Hindlimb muscle (tissue), 1 donor: ENCODE data around the gene SP3. TPM values are rescaled to one million over a fixed set of nuclear protein-coding genes. Genes with fewer than 3 reads are reported as not detected.

Source experiments
- DNase-seq: peaks from one replicate; pipeline ENCODE4 v3.0.0-alpha.2; 2013
- polyA plus RNA-seq: library from polyadenylated mRNA; unstranded; fragments of 120-200 nt; gene quantifications from one replicate; pipeline ENCODE4 v1.2.1, GENCODE V29; 2013; ENCODE audit not compliant: insufficient read length

The SP3 gene
- 66.5 TPM for polyA plus RNA-seq

DNA sequence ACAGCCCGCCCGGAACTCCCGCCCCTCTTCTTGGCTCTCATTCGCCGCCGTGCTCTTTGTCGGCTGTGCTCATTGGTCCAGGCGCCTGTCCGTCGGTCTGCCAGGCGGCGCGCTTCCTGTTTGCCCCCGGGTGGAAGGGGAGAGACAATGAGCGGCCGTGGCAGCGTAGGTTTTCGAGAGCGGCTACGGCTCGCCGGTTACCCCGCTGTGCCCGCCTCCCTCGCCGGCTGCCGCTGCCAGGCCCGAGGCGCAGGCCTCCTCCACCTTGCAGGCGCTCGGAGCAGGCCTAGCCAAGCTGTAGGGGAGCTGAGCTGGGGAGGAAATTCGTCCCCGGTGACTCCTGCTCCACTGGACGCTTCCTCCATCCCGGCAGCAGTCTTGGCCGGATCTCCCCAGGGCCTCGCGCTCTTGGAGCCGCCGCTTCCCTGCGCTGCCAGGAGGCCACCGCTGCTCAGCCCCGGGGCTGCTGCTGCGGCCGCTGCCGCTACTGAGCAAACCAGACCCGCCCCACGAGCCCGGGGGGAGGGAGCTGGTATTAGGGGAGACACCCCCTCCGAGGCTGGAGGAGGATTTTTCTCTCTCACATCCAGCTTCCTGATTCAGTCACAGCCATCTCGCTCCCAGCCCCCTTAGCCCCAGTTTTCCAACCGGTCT, at the start of gene SP3:
SP3 (minus strand) TSS at position 2 of the 654 bp plus-strand sequence. CDS start 202 bp downstream, outside the sequence.
- peak; percentile 99 for DNase-seq

DNA sequence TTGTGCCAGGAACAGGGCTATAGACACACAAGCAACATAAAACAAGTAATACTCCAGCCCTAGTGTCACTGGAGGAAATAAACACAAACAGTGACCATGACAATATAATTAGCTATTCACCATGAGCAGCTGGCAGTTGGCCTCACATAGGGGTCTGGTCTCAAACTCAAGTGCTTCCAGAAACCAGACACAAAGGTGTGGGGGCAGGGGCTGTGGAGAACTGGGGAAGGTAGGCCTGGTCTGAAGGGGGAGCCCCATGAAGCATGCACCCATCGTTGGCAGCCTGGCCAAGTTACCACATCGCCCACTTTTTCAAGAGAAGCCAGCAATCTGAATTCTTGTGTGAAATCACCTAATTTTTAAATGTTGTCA, 49.5 kb upstream of the SP3 start:
- DNase-seq, result peak; percentile 48

DNA sequence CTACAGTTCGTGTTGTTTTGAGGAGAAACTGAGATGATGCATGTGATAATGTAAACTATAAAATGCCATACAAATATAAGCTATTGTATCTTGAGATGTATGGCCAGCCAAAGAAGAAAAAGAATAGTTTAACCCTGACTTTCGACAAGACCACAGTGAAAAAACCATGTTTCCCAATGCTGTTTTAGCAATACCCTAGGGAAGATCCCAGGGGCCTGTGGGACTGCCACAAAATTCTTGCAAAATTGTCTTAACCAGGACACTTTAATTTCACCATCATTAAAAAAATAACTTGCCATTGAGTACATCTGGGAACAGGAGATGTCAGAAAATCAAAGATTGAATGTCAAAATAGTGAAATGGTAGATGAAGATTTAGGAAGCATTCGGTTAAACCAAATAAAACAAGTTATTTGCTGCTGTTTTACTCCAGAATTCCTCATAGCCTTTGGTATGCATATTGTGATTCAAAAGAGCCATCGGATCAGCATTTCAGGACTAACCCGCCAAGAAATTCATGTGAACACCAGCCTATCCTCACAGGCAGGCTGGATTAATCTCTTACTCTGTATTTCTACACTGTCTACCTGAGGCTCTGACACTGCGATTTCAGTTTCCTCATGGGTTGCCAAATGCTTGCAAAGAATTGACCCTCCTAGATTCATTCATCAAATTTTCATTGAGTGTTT, 49.0 kb upstream of the SP3 start:
- DNase-seq, result no peak

DNA sequence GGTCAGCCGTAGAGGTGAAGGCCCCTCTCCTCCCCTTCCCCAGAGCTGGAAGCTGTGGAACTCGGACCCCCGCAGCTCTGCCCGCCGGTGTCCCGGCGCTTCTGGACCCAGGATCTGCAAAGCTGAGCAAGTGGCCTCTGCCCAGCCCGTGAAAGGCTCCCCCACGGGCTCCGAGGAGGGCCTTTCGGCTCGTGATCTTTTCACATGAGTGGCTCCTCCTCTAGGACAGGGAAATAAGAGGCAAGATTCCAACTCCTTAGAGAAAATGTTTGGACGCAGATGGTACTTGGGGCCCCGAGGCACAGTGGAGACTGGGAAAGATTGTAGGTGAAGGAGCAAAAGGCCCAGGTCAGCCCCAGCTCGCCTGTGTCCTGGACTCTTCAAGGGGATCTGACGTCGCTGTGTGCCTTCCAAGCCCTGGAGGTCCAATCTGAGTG, 48.2 kb upstream of the SP3 start:
- no peak for DNase-seq

DNA sequence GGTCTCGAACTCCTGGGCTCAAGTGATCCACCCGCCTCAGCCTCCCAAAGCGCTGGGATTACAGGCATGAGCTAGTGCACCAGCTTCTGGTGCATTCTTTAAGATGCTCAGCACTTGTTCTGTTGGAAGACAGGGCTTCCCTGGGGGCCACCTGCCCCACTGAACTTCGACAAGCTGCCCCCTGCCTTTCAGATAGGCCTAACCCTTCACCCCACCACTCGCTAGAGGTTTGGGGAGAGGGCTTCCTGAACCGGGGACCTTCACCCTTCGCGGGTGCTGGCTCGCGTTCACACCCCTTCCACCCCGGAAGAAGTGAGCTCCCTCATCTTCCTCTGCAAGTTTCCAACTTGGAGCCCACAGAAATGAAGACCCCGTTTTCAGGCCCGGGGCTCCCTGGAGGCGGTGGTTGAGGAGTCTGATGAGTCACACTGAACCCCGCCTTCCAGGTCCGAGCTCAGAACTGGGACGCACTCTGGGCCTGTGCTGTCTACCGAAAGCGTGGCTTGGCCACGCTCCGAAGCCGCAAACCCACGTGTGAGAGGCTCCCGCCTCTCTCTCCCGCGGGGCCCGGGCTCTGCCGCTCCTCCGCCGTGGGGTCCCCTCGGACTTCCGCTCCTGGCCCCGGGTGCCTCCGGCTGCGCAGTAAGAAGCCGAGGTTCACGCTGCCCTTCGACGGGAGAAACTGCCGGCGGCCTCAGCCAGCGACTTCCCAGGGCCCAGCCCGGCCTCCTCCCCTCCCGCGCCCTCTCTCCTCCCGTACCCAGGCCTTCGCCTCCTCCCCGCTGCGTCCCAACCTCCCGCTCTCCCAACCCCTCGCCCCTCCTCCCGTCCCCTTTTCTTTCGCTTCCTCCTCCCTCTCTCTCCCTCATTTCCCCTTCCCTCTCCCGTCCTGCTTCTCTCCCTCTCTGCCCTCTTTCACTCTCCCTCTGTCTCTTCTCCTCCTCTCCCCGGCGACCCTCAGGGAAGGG, 47.5 kb upstream of the SP3 start:
- DNase-seq, result peak; percentile 88

DNA sequence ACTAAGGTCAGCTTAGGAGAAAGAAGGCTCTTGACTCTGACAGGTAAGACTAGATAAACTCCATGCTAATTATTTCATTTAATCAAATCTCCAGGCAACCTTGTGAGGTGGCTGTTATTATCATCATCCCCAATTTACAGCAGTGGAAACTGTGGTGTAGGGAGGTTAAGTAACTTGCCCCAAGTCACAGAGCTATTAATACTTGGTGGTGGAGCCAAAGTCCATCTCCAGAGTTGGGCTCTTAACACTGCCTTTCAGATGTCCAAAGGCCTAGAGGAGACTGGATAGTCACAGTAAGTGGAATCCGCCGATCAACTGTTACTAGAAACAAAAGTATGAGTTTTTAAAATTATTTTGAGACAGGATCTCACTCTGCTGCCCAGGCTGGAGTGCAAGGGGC, 46.6 kb upstream of the SP3 start:
- DNase-seq, result no peak

DNA sequence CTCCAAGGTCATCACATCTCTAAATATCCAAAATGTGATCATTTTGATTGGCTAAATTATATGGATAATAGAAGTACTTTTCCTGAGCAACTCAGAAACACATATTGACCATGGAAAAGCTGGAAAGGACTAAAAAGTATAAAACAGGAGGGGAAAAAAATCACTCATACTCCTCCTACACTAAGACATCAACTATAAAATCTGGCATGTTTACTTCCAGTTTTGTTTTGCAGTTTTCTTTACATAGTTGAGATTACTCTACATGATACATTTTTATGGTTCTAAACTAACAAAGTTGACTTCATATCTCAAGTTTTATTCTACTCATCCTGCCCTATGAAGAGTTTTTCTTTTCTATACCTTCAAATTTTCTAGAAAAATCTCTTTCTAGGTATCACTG, 46.0 kb upstream of the SP3 start:
- no peak for DNase-seq

DNA sequence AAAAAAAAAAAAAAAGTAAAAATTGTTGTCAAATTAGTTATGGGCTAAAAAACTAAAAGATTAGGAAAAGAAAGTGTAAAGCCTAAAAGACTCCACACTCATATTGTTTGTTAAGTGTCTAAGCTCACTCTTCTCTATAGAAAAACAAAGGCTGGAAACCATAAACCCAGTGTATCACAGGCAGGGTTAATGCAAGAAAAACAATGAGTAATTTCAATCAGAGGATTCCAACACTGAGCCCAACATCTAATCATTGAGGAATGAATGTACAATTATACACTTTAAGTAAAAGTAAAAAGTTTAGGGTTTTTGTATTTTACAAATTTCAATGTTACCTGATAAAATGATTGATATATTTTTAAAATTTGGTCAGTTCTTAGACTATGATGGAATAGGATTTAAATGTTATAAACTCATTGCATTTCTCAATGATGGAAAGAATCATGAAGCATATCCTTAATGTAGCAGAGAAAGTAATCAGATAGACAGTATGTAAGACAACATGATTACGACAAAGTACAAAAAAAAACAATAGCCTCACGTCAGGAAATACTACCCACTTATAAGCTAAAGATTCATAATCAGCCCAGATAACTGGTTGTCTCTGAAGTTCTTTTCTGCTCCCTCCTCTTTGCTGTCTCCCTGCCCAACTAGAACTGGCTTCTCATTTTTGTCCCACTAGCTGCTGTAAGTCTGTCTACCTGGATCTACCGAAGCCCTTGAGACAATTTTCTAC, 44.5 kb upstream of the SP3 start:
- DNase-seq, result no peak

DNA sequence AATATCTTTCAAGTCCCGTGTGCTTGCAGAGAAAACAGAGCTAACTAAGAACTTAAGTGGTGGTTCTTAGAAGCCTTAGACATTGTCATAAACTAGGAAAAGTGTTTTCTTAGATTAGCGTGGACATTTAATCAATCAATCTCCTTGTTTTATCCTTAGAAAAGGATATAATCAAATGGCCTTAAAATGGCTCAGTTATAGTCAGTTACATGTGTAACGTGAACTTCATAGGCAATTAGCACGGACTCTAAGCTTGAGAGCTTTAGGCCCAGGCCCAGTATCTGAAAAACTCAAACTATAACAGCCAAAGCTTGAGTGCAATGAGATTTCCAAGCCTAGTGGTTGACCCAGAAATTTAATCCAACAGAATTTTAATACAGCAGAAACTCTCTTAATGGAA, 43.5 kb upstream of the SP3 start:
- no peak for DNase-seq

DNA sequence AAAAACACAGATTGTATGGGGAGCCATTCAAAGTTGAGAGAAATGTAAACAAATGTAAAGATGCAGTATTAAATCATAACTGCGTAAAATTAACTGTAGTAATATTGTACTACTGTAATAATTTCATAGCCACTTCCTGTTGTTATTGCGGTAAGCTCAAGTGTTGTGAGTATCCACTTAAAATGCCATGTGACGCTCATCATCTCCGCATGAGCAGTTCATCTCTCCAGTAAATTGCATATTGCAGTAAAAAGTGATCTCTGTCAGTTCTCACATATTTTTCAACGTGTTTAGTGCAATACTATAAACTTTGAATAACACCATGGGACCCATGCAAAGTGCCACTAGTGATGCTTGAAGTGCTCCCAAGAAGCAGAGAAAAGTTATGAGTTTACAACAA, 41.8 kb upstream of the SP3 start:
- DNase-seq, result no peak

DNA sequence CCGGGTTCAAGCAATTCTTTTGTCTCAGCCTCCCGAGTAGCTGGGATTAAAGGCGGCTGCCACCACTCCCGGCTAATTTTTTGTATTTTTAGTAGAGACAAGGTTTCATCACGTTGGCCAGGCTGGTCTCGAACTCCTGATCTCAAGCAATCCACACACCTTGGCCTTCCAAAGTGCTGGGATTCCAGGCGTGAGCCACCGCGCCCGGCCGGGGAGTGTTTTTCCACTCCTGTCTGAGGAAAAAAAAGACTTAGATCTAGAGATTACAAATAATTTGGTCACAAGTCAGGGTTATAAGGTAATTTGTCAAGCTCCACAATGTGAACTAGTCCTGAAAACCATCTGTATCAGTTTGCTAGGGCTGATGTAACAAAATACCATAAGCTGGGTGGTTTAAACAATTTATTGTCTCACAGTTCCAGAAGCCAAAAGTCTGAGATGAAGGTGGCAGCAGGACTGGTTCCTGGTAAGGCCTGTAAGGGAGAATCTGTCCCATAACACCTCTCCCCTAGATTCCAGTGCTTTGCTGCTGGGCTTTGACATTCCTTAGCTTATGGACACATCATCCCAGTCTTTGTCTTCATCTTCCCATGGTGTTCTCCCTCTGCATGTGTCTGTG, 40.7 kb upstream of the SP3 start:
- DNase-seq, result no peak

DNA sequence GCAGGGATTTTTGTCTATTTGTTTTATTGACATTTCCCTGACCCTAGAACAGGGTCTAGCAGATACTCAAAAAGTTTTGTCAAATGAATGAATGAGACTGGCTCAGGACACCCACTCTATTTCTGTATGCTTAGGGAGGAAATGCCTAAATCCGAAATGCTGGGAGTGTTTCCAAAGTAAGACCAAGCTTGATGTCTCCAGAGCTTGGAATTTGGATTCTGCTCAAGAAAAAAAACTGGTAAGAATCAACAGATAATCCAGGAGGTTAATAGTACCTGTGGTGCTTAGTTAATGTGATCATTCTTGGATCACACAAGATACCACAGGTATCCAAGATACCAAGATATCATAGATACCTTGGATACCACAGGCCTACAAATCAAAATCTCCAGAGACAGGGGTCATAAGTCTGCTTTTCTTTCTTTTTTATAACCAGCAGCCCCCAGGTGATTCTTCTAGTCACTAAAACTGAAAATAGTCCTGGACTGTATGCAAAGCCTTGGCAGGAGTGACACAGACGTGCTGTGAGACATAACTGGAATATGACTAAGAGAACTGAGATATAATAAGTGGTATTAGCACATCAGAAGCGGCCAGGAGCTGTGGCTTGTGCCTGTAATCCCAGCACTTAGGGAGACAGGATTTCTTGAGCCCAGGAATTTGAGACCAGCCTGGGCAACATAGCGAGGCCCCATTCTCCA, 39.9 kb upstream of the SP3 start:
- no peak for DNase-seq

DNA sequence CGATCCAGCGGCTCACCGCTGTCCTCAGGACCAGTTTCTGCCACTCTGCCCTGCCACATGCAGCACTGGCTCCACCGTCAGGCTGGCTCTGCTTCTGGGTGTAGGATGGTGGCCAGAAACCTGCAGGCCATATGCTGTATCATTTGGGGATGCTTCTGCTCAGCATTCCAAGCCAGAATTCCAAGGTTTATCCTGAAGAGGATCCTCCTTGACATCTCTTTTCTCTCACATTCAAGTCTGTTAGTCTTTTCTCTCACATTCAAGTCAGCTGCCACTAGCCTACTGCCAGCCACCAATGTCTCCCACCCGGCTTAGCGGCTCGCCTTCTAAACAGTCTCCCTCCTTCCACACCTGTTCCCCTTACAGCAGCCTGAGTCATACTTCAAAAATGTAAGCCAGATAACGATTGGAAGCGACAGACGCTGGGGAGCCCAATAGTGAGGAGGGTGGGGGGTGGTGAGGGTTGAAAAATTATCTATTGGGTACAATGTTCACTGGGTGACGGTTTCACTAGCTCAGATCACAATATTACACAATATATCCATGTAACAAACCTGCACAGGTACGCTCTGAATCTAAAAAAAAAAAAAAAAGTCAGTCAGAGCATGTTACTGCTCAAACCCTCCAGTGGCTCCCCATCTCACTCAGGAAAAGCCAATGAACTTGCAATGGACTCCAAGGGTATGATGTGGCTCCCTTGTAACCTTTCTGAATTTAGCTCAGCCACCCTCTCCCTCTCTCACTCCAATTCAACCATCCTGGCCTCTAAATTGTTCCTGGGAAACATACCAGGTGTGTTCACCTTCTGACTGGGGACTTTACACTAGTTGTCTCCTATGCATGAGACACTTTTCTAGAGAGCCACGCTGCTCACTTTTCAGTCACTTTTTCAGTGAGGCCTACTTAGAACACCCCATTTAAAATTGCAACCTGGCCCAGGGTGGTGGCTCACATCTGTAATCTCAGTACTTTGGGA, 38.8 kb upstream of the SP3 start:
- no peak for DNase-seq

DNA sequence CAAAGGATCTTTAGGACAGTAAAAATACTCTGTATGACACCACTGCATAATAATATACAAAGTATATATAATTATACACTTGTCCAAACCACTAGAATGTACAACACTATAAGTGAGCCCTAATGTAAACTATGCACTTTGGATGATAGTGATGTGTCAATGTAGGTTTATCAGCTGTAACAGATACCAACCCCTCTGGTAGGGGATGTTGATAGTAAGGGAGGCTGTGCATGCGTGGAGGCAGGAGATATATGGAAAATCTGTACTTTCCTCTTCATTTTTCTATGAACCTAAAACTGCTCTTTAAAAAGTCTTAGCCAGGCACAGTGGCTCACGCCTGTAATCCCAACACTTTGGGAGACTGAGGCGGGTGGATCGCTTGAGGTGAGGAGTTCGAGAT, 37.5 kb upstream of the SP3 start:
- no peak for DNase-seq

DNA sequence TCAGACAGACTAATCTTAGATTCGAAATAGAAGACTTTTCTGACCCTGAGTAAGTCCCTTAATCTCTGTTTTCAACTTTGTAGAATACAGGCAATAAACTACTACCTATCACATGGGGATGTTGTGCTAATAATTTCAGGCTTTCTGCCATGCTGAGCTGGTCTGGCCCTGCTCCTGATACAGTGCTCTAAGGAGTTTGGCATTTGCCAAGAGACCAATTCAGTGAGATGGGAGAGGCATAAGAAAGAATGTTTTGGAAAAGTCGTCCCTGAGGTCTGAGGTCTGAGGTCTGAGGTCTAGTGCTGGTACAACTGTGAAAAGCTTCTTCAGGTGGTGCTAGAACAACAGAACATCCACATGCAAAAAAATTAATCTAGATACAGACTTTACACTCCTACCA, 35.9 kb upstream of the SP3 start:
- no peak for DNase-seq

DNA sequence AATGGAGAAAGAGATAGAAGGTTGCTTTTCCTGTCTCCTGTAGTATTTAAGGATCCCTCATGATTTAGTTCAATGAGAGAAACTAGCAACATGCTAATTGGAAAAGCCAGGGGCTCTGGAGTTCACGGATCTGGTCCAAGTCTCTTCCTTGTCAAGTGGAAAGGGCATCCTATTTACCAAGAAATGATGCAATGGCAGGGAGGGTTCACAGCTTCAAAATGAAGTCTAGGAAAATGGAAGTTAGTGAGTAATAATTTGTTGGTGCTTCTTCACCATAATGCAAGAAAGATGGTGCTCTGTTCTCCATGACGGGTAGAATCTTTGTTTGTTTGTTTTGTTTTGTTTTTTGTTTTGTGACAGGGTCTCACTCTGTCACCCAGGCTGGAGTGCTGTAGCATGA, 34.6 kb upstream of the SP3 start:
- no peak for DNase-seq

DNA sequence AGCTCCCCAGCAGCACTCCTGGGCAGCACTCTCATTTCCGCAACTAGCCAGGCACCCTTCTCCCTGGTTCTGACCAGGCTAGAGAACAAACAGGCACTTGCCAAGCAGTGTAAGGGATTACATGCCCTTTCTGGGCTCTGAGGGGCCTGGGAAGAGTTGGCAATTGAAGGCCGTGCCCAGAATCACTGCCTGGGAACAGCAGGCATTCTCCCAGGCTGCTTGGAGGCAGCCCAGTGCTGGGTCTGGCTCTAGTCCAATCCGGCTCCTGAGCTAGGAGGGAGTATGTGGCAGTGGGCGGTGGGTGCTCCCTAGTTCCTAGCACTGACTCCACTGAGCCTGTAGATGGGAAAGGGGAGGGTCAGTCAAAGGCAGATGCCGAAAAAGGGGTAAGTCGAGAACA, 34.1 kb upstream of the SP3 start:
- no peak for DNase-seq

DNA sequence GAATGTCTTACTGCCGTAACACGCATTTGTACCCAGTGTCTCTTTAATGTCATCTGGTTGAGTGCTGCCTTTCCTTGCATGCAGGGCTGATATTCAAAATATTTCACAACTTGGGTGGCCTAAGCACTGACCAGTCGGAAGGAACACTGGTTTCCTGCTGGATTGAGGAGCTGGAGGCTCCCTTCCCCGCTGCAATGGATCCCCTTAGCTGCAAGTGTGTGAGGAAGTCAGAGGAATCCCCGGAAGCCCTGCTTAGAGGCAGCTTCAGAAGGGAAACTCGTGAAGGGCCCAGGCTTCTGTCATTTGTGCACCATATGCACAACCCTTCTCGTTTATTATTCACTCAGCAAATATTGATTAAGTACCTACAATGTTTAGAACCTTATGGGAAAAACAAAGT, 33.2 kb upstream of the SP3 start:
- DNase-seq, result no peak

DNA sequence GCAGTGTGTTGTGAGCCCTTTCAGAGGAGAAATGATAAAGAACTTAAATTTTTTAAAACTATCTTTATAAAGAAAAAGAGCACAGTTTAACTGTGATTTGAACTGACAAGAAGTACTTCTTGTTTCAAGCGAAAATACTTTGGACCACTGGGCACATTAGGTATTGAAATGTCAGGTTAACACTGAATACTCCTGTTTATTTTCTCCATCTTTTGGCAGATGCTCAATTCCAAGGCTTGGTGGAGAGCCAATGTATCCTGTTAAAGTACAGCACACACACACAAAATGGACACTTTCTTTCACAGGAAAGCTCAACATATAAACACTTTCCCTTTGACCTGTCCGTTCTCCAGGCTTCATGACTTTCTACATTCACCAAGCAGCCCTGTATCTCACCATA, 32.6 kb upstream of the SP3 start:
- DNase-seq, result no peak

DNA sequence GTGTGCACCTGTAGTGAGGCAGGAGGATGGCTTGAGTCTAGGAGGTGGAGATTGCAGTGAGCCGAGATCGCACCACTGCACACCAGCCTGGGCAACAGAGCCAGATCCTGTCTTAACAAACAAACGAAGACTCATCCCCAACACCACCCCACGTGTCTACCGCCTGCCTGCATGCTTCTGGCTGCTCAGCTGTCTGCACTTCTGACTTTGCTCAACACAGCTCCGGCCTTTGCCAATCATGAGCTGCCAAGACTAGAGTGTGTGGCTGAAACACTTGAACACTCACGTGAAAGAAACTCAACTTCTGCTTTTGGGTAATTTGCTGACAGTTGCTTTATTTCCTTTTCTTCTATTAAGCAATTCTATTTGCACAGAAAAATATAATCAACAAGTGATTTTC, 32.1 kb upstream of the SP3 start:
- DNase-seq, result peak; percentile 61
